GM19438 (cell line): ENCODE results near the gene MAP7D2.

Experiments used
- ATAC-seq: cut with Tn5 transposase; IDR thresholded peaks from one replicate; pipeline ENCODE4 v1.9.1; 2021; ENCODE audit warnings: low read depth; ENCODE audit not compliant: unreplicated experiment

Gene MAP7D2

DNA sequence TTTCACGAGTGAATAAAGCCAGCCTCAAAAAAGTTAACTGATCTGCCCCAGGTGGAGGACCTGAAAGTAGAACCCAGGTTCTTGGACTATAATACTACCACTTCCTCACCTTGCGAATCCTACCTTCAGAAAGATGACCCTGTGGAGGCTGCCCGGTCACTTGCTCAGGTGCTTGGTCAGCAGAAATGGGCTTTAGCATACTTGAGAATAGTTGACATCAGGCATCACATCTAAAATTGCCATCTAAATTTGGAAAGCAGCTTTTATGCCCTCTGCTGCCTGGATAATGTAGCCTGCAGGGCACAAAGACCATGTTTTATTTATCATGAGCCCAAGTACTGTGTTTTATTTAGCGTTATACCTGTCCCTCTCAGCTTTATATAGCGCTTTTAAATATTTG lies 128.9 kb downstream of the MAP7D2 start:
- no peak for ATAC-seq

DNA sequence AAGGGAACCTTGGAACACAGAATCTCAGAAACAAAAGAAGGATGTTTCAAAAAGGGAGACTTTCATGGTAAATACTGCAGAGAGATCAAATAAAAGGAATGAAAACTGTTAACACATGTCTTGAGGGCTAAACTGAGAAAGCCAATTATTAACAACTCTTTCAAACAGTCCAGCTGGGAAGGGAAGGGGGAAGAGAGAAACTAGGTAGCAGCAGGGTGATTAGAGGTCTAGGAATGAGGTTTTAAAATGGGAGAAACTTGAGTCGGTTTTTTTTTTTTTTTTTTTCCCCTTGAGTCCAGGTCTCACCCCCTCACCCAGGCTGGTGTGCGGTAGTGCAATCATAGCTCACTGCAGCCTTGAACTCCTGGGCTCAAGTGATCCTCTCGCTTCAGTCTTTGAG lies 130.2 kb downstream of the MAP7D2 start:
- ATAC-seq: no peak

DNA sequence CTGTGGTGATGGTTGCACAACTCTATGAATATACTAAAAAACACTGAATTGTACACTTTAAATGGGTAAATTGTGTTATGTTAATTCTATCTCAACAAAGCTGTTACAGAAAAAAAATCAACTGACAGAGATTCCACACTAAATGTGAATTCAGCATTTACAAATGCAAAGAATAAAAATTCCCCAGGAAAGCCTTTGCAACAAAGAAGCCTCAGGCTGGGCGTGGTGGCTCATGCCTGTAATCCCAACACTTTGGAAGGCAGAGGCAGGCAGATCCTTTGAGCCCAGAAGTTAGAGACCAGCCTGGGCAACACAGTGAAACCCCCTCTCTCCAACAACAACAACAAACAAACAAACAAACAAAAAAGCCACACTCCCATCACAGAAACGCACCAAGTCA lies 134.8 kb downstream of the MAP7D2 start:
- ATAC-seq: no peak

DNA sequence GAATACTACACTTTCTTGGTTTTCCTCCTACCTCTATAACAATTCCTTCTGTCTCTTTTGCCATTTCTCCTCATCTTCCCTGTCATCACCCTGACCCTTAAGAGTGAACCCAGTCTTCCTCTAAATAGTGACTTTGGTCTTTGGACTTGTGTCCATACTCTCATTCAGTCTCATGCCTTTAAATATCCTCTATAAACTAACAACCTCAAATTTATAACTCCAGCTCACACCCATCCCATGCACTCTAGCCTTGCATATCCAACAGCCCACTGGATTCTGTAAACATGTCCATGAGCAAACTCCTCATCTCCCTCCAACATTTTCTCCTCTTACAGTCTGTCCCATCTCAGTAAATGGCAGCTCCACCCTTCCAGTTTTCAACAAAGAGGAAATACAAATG lies 140.9 kb downstream of the MAP7D2 start:
- ATAC-seq: no peak

DNA sequence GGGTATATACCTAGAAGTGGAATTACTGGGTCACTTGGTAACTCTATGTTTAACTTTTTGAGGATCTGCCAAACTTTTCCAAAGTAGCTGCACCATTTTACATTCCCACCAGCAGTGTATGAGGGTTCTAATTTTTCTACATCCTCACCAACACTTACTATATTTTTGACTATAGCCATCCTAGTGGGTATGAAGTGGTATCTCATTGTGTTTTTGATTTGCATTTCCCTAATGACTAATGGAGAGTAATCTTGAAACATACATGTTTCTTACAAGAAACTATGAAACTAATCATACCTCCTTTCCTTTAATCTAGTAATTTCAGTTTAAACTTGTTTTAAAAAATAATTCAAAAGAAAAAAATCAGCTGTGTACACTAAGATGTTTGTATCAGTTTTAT lies 143.7 kb downstream of the MAP7D2 start:
- ATAC-seq: no peak

DNA sequence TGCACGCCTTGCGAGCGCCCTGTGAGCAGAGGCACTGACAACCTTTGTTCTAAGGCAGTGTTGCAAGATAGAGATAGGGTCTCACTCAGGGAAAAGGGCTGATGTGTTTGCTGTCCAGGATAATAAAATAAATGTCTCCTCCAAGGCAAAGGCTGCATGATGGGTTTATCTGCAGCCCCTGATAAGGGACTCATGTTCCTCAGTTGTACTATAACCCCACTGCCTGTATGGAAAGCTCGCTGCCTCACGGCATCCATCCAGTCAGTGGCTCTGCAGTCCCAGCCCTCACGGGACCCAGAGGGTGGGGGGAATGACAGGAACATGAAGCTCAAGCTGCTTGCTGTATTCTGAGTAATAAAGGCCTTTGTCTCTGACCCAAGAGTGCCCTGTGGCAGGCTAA lies 148.4 kb downstream of the MAP7D2 start:
- no peak for ATAC-seq

DNA sequence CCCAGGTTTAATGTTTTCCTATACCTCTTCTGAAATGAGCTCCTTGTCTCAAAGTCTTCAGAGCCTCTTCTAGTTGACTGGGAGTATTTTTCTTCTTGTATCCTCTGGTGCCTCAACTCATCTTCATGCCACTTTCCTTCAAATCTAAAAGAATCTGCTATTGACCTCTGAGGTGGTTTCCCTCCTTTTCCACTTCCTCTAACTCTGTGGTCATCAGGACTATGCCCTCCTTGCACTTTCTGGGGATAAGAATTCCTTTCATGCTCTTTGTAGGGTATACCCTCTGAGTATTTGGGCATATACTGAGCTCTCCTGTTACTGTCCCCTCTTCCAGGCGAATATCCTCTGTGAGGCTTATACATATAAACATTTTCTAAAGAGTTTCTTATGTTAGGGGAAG lies 150.7 kb downstream of the MAP7D2 start:
- no peak for ATAC-seq

DNA sequence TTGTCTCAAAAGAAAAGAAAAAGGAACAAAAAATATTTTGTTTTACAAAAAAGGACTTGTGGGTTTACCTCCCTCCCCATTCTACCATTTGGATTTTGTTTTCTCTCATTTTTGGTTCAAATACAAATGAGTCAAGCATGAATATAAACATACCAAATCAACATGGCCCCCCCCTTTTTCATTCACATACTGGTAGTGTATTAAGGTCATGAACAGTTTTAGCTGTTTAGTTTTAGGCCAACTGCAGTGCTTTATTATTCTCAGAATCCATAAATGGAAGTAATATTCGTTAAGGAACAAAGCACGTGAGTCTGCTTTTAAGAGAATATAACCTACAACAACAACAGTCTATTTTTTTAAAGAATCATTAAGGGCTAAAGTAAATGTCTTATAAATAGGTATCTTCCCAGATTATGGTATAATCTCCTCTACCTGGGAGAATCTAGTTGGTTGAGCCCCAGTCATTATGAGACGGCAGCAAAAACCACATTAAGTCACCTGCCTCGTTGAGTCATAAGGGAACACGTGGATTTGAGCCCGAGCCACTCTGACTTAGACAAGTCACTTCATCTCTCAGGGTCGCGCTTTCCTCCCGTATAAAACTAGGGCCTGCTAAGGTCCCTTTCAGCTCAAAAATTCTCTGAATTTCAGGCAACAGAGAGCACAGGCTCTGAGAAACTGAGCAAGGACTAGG lies 152.5 kb downstream of the MAP7D2 start:
- no peak for ATAC-seq

DNA sequence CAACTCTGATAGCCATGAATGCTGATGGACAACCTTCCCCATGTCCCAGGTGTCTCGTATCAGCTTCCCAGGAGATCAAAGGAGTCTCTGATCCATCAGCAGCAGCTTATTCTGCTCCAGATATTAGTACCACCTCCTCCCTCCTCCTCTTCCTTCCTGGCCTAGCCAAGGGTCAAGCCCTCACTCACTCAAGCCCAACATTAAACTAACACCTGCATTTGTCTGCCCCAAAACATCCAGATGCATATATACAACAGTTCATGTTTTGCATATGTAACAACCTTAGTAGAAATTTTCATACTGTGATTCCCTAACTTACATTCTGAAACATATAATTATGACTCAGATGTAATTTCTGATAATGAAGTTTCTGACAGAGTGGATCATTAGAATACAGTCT lies 155.8 kb downstream of the MAP7D2 start:
- no peak for ATAC-seq

DNA sequence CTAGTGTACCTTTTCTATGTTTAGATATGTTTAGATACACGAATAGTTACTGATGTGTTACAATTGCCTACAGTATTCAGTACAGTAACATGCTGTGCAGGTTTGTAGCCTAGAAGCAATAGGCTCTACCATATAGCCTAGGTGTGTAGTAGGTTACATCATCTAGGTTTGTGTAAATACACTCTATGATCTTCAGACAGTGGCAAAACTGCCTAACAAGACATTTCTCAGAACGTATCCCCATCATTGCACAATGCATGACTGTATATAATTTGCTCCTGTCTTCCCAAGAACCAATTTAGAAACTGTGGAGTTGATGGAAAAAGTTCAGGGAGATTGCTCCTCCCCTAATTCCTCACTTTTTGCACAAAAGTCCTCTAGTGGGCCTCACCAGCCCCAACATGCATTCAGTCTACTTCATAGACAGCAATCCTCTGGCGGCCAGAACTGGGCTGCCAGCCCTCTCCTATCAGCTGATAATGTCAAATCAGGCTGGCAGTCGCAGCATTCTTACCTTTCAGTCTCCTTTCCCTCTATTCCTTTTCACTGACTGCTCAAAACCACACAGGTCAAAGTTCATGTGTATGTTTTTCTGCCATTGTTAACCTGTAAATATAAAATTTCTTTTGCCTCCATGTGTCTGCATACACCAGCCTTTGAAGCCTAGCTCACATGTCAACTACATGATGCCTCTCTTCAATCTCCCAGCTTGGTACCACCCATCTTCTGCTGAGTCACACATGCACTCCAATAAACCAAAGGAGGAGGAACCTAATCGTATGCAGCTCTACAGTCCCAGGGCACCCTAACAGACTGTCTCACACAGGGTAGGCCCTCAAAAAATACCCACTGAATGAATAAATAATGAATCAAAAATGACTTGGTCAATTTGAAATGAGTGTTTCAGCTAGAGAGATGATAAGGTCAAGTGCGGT lies 157.9 kb downstream of the MAP7D2 start:
- ATAC-seq: no peak

DNA sequence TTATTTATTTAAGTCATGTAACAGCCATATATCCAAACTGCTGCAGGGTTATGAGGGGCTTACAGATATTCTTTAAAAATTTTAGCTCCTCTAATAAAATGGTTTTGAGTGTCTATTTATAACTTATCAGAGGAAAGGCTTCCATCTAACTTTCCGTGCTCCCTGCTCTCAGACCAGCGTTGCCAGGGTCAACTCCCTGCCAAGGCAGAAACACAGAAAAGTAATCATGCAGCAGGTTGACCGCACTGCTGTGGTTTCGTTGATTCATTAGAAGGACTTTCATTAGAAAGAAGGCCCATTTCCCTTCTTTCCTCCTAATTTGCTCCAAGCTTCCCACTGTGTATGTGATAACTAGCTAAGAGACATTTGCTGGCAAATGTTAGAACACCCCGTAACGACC lies 159.8 kb downstream of the MAP7D2 start:
- no peak for ATAC-seq
